H1 (cell line): ENCODE data around the gene CAMP. TPM values are rescaled to one million over a fixed set of nuclear protein-coding genes. Genes with fewer than 3 reads are reported as not detected.

Experiments
- CTCF ChIA-PET: fragments of 300-600 bp; sonication (Branson Sonifier 250); formaldehyde crosslinking; loops from one replicate; lab custom pipeline; 2021; ENCODE audit not compliant: partially characterized antibody; lab: Charles Lee
- POLR2A ChIA-PET: fragments of 300-600 bp; sonication (Branson Sonifier 250); formaldehyde crosslinking; loops from one replicate; lab custom pipeline; 2021; ENCODE audit warnings: inconsistent platforms; ENCODE audit not compliant: partially characterized antibody; lab: Charles Lee
- DNase-seq, 2 experiments: peaks; one replicate each; pipeline versions ENCODE4 v3.0.0 to v3.0.0-alpha.2; 2010 to 2022; ENCODE audit warnings: low spot score in 2 of 2, low read depth in 1 of 2, mixed read lengths in 1 of 2
- FAIRE-seq: peaks from 2 replicates; lab custom pipeline; 2011; peaks lifted over from hg19 to GRCh38; lab: Jason Lieb, UNC
- H2AFZ ChIP-seq: 2 replicates; pipeline ENCODE4 v1.8.1; 2012; ENCODE audit warnings: low read length, inconsistent platforms
- H2AK5ac ChIP-seq: 2 replicates; pipeline ENCODE4 v1.6.1; 2013; ENCODE audit warnings: low read depth, low read length
- H2BK120ac ChIP-seq: replicated peaks from 2 replicates; pipeline ENCODE3; 2013; ENCODE audit warnings: low read depth, low read length, inconsistent platforms
- H2BK12ac ChIP-seq: 2 replicates; pipeline ENCODE4 v1.6.1; 2013; ENCODE audit warnings: low read depth, low read length
- H2BK15ac ChIP-seq: 2 replicates; pipeline ENCODE4 v1.6.1; 2013; ENCODE audit warnings: low read length
- H2BK20ac ChIP-seq: 2 replicates; pipeline ENCODE4 v1.6.1; 2013; ENCODE audit warnings: low read length
- H2BK5ac ChIP-seq: 2 replicates; pipeline ENCODE4 v1.6.1; 2013; ENCODE audit warnings: low read depth, low read length
- H3K14ac ChIP-seq: 2 replicates; pipeline ENCODE4 v1.6.1; 2013; ENCODE audit warnings: inconsistent platforms; ENCODE audit not compliant: insufficient read length
- H3K18ac ChIP-seq: 2 replicates; pipeline ENCODE4 v1.6.1; 2013; ENCODE audit warnings: low read length; ENCODE audit errors: extremely low read depth
- H3K23ac ChIP-seq: 2 replicates; pipeline ENCODE4 v1.6.1; 2013; ENCODE audit warnings: inconsistent platforms; ENCODE audit not compliant: insufficient read length
- H3K23me2 ChIP-seq: 2 replicates; pipeline ENCODE4 v1.6.1; 2013; ENCODE audit warnings: low read depth, low read length
- H3K27ac ChIP-seq: 2 replicates; pipeline ENCODE4 v1.6.1; 2011; ENCODE audit warnings: low read depth, low read length, inconsistent platforms
- H3K27me3 ChIP-seq, 4 experiments: replicated peaks in 1 of 4; 1 replicate in 1 of 4; 2 replicates in 3 of 4; pipeline versions ENCODE4 v1.6.1 to v1.8.1; 2011 to 2013; ENCODE audit warnings: low read length in 3 of 4, mild to moderate bottlenecking in 3 of 4, inconsistent platforms in 2 of 4, mixed read lengths in 2 of 4, moderate library complexity in 1 of 4; ENCODE audit not compliant: control insufficient read depth in 3 of 4, insufficient read depth in 3 of 4; ENCODE audit errors: extremely low read depth in 1 of 4
- H3K36me3 ChIP-seq, 4 experiments: 2 replicates each; pipeline versions ENCODE4 v1.6.1 to v1.8.1; 2011 to 2013; ENCODE audit warnings: mild to moderate bottlenecking in 4 of 4, low read length in 3 of 4, moderate library complexity in 2 of 4, control low read depth in 1 of 4, inconsistent platforms in 1 of 4; ENCODE audit not compliant: insufficient read depth in 4 of 4, control insufficient read depth in 2 of 4
- H3K4ac ChIP-seq: replicated peaks from 2 replicates; pipeline ENCODE3; 2013; ENCODE audit warnings: low read length, low read depth, mixed read lengths, inconsistent platforms; ENCODE audit not compliant: insufficient read length
- H3K4me1 ChIP-seq, 4 experiments: replicated peaks in 1 of 4; 1 replicate in 1 of 4; 2 replicates in 3 of 4; pipeline versions ENCODE4 v1.6.1 to v1.8.1; 2011 to 2013; ENCODE audit warnings: low read length in 3 of 4, inconsistent platforms in 2 of 4, mixed read lengths in 1 of 4; ENCODE audit not compliant: insufficient read depth in 4 of 4, control insufficient read depth in 3 of 4
- H3K4me2 ChIP-seq, 2 experiments: 2 replicates each; pipeline versions ENCODE4 v1.6.1 to v1.8.1; 2011 to 2013; ENCODE audit warnings: low read depth in 2 of 2, low read length in 2 of 2, control low read depth in 1 of 2, inconsistent platforms in 1 of 2, mild to moderate bottlenecking in 1 of 2; ENCODE audit not compliant: insufficient read depth in 1 of 2
- H3K4me3 ChIP-seq, 4 experiments: fragments of 200-600, 300-600 bp in 1 of 4; sonication (generic), shearing (Covaris generic), sonication (Bioruptor Twin) in 1 of 4; 2 replicates each; pipeline versions ENCODE4 v1.5.1 to v1.8.1; 2011 to 2016; ENCODE audit warnings: low read length in 4 of 4, low read depth in 3 of 4, control low read depth in 2 of 4, inconsistent platforms in 2 of 4, mild to moderate bottlenecking in 2 of 4, mixed read lengths in 1 of 4, moderate library complexity in 1 of 4; ENCODE audit not compliant: insufficient read depth in 2 of 4; ENCODE audit errors: extremely low read depth in 1 of 4
- H3K56ac ChIP-seq: replicated peaks from 2 replicates; pipeline ENCODE3; 2013; ENCODE audit warnings: low read depth, mild to moderate bottlenecking, mixed read lengths, low read length, inconsistent platforms; ENCODE audit not compliant: insufficient read length
- H3K79me1 ChIP-seq: 2 replicates; pipeline ENCODE4 v1.6.1; 2013; ENCODE audit warnings: low read depth, low read length, control low read depth
- H3K79me2 ChIP-seq, 2 experiments: 2 replicates each; pipeline versions ENCODE4 v1.6.1 to v1.8.1; 2012 to 2013; ENCODE audit warnings: low read length in 2 of 2, mild to moderate bottlenecking in 2 of 2, inconsistent platforms in 1 of 2; ENCODE audit not compliant: insufficient read depth in 2 of 2, control insufficient read depth in 1 of 2
- H3K9ac ChIP-seq, 4 experiments: replicated peaks in 1 of 4; 1 replicate in 1 of 4; 2 replicates in 3 of 4; pipeline versions ENCODE4 v1.6.1 to v1.8.1; 2011 to 2013; ENCODE audit warnings: low read depth in 3 of 4, low read length in 3 of 4, control low read depth in 2 of 4, mild to moderate bottlenecking in 2 of 4, moderate library complexity in 2 of 4, inconsistent platforms in 1 of 4; ENCODE audit errors: extremely low read depth in 1 of 4
- H3K9me3 ChIP-seq, 2 experiments: 2 replicates each; pipeline versions ENCODE4 v1.6.1 to v1.8.1; 2012 to 2013; ENCODE audit warnings: mild to moderate bottlenecking in 2 of 2, moderate library complexity in 2 of 2, control low read depth in 1 of 2, inconsistent platforms in 1 of 2, low read depth in 1 of 2, low read length in 1 of 2, mixed read lengths in 1 of 2; ENCODE audit not compliant: insufficient read depth in 2 of 2
- H4K20me1 ChIP-seq, 2 experiments: replicated peaks in 1 of 2; 2 replicates each; pipeline versions ENCODE3 to v1.8.1; 2011 to 2013; ENCODE audit warnings: inconsistent platforms in 2 of 2, low read length in 2 of 2, mild to moderate bottlenecking in 1 of 2; ENCODE audit not compliant: insufficient read depth in 2 of 2, control insufficient read depth in 1 of 2
- H4K5ac ChIP-seq: 2 replicates; pipeline ENCODE4 v1.6.1; 2013; ENCODE audit warnings: low read length, low read depth, mixed read lengths, inconsistent platforms; ENCODE audit not compliant: insufficient read length
- H4K8ac ChIP-seq: 2 replicates; pipeline ENCODE4 v1.8.0; 2013; ENCODE audit warnings: mild to moderate bottlenecking, moderate library complexity, low read length, inconsistent platforms; ENCODE audit not compliant: insufficient read depth; ENCODE audit errors: extremely low read depth
- H4K91ac ChIP-seq: replicated peaks from 2 replicates; pipeline ENCODE3; 2013; ENCODE audit warnings: low read length, mixed read lengths, inconsistent platforms; ENCODE audit not compliant: insufficient read length
- CBX8 ChIP-seq: fragments of 300-800, 300-1000 bp; sonication (generic); IDR thresholded peaks from 2 replicates; pipeline ENCODE4 v1.7.1; 2016; ENCODE audit warnings: low read depth, low read length, borderline replicate concordance
- CREB1 ChIP-seq: IDR thresholded peaks from 2 replicates; pipeline ENCODE4 v1.6.1; 2012; ENCODE audit warnings: inconsistent platforms
- CTBP2 ChIP-seq: IDR thresholded peaks from 2 replicates; pipeline ENCODE4 v1.7.0; 2011; ENCODE audit warnings: borderline replicate concordance, mild to moderate bottlenecking, moderate library complexity, mixed read lengths, low read length; ENCODE audit not compliant: insufficient read depth, insufficient read length
- GABPA ChIP-seq: IDR thresholded peaks from 2 replicates; pipeline ENCODE4 v1.6.1; 2011; ENCODE audit warnings: mild to moderate bottlenecking, low read length, moderate library complexity, borderline replicate concordance; ENCODE audit not compliant: insufficient read depth
- KDM4A ChIP-seq: IDR thresholded peaks from one replicate; pipeline ENCODE4 v1.7.1; 2012; ENCODE audit warnings: low read depth, mild to moderate bottlenecking, moderate library complexity, low read length, inconsistent platforms; ENCODE audit not compliant: severe bottlenecking
- KDM5A ChIP-seq: fragments of 200-600 bp; IDR thresholded peaks from 2 replicates; pipeline ENCODE4 v1.7.1; 2012; ENCODE audit warnings: mild to moderate bottlenecking, low read length, inconsistent platforms, mixed read lengths
- POLR2A ChIP-seq, 2 experiments: IDR thresholded peaks; 1 replicate in 1 of 2; 2 replicates in 1 of 2; pipeline ENCODE4 v1.6.1; 2011; ENCODE audit warnings: low read depth in 2 of 2, low read length in 2 of 2, mild to moderate bottlenecking in 2 of 2; ENCODE audit errors: control extremely low read depth in 1 of 2
- RBBP5 ChIP-seq: IDR thresholded peaks from 2 replicates; pipeline ENCODE4 v1.7.1; 2012; ENCODE audit warnings: low read depth, mild to moderate bottlenecking, inconsistent platforms, low read length, moderate library complexity, borderline replicate concordance
- RXRA ChIP-seq: IDR thresholded peaks from 2 replicates; pipeline ENCODE4 v1.6.1; 2011; ENCODE audit warnings: low read depth, mild to moderate bottlenecking, low read length, moderate library complexity; ENCODE audit not compliant: insufficient read depth
- SP1 ChIP-seq: IDR thresholded peaks from 2 replicates; pipeline ENCODE4 v1.6.1; 2011; ENCODE audit warnings: low read depth, low read length
- TCF12 ChIP-seq: IDR thresholded peaks from 2 replicates; pipeline ENCODE4 v1.6.1; 2011; ENCODE audit warnings: low read depth, mild to moderate bottlenecking, low read length
- TEAD4 ChIP-seq: IDR thresholded peaks from 2 replicates; pipeline ENCODE4 v1.6.1; 2012; ENCODE audit warnings: low read depth, low read length, inconsistent platforms, mixed read lengths
- WGBS, 2 experiments: shearing (Covaris generic) in 1 of 2; methylation state at CpG; one replicate each; pipeline versions ENCODE4 v1.1.6 to v1.1.7; 2013 to 2015; ENCODE audit warnings: low lambda C conversion rate in 2 of 2, mixed read lengths in 2 of 2, inconsistent platforms in 1 of 2, low coverage in 1 of 2, missing lambda C conversion rate in 1 of 2; ENCODE audit not compliant: insufficient replicate concordance in 2 of 2, insufficient coverage in 1 of 2, insufficient read length in 1 of 2; ENCODE audit errors: extremely low coverage in 1 of 2, missing lambda C conversion rate in 1 of 2; 5-methylcytosine and 5-hydroxymethylcytosine counted together
- polyA plus RNA-seq, 7 experiments: library from polyadenylated mRNA; depleted of rRNA in 3 of 7; stranded (reverse) in 5 of 7; unstranded in 2 of 7; fragments of >200 nt in 5 of 7; fragments of 200-250 nt in 2 of 7; gene quantifications; 1 replicate in 5 of 7; 2 replicates in 1 of 7; 4 replicates in 1 of 7; pipeline versions ENCODE4 v1.2.1 to v1.2.3, GENCODE V29; 2011 to 2013; ENCODE audit warnings: missing spikeins in 2 of 7, mixed read lengths in 2 of 7
- total RNA-seq: library from RNA; stranded (reverse); fragmentation: NEBNext Ultra II Directional; extraction: Animal tissue kit (Norgen Biotek cat#: 25700); gene quantifications from 2 replicates; pipeline ENCODE4 v1.2.1, GENCODE V29; 2021
- TF ChIP-seq, protein P1 (sequence below): IDR thresholded peaks from 2 replicates; pipeline ENCODE4 v1.6.1; 2012; ENCODE audit warnings: inconsistent platforms

CAMP gene
- total and polyA plus RNA-seq, 2 of the 8 experiments (the other 6 are each of a cell fraction or from before 2014, with no cell fraction given), result not detected

- CTCF ChIA-PET, result no interaction called here
- Histone ChIP-seq H3K79me1 (no peaks in the 10 kb centered on the region), H3K9me3 (peaks cover 2 to 3% of the 10 kb centered on the region in 2 experiments; a peak in 2 of 4 replicates), H3K18ac (no peak overlapping the region), H4K20me1 (peaks cover 5 to 6% of the 10 kb centered on the region in 2 experiments), H3K23me2 (peaks cover 4% of the 10 kb centered on the region; the same call in 1 of the 2 replicates), H2AK5ac (no peak overlapping the region), H3K4me2 (no peak overlapping the region), H3K56ac (no peak overlapping the region), H2BK15ac (no peak overlapping the region; the same call in 1 of the 2 replicates), H3K4me3 (no peak overlapping the region), H3K4me1 (peaks cover 2 to 13% (median 7%) of the 10 kb centered on the region in 4 experiments; a peak in 5 of 7 replicates), H4K8ac (no peak overlapping the region), H3K27me3 (no peaks in the 10 kb centered on the region), H3K14ac (no peak overlapping the region), H3K79me2 (peaks cover 19 to 27% of the 10 kb centered on the region in 2 experiments), H3K23ac (no peak overlapping the region), H2BK120ac (no peak overlapping the region), H2AFZ (no peak overlapping the region), H3K27ac (no peak overlapping the region), H3K36me3 (peaks cover 0 to 5% (median 2%) of the 10 kb centered on the region in 4 experiments; a peak in 2 of 8 replicates), H3K4ac (no peak overlapping the region), H2BK12ac (peak overlapping the region; percentile 39; the same call in 1 of the 2 replicates), H4K5ac (no peak overlapping the region), H3K9ac (no peak overlapping the region), H4K91ac (no peak overlapping the region), H2BK20ac (no peak overlapping the region), H2BK5ac (no peak overlapping the region)
- POLR2A ChIA-PET, result interaction anchor here (1.0 to 8.2 kb wide), 3 partner anchors 39 to 265 kb away, joined by 3 to 82 read pairs (median 4); partner anchors contain the start of genes CDC25A and SHISA5
- WGBS, 2 experiments, result 92% methylated on average over 13 of the region's 15 CpGs; no CpG with 5 or more reads in 1 of the 2 experiments
- no peak for DNase-seq
- FAIRE-seq, result no peak
- no peak for TF ChIP-seq CBX8
- no peak for TF ChIP-seq KDM5A
- no peak for TF ChIP-seq KDM4A
- TF ChIP-seq RBBP5, result no peak
- TF ChIP-seq TCF12, result no peak
- no peak for TF ChIP-seq CTBP2
- TF ChIP-seq TEAD4, result no peak
- TF ChIP-seq CREB1, result no peak
- TF ChIP-seq POLR2A (IDR thresholded peaks at IDR 0.05; ENCODE audit: control extremely low read depth in 1 of 2, low read depth in 2 of 2, low read length in 2 of 2), result no peak
- TF ChIP-seq, protein P1, sequence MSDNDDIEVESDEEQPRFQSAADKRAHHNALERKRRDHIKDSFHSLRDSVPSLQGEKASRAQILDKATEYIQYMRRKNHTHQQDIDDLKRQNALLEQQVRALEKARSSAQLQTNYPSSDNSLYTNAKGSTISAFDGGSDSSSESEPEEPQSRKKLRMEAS, result no peak
- no peak for TF ChIP-seq GABPA
- TF ChIP-seq SP1, result no peak
- TF ChIP-seq RXRA, result no peak
Observed at GRCh38 chr3:48238531-48239085, 15.3 kb downstream of the CAMP start.
